Colonic mucosa (tissue), 4 donors: ENCODE data around the gene EPSTI1. TPM values are rescaled to one million over a fixed set of nuclear protein-coding genes. Genes with fewer than 3 reads are reported as not detected.
"Not testable (repeated sequence)": the region's sequence is repeated elsewhere in the genome, so short reads cannot be mapped to it uniquely, and the experiment has no call there.

ENCODE experiments used
- DNase-seq: peaks from one replicate; pipeline ENCODE4 v3.0.0-alpha.2; 2020
- H3K27ac ChIP-seq: fragments of 200-600 bp; one replicate; pipeline ENCODE4 v1.8.0; 2021
- H3K27me3 ChIP-seq: fragments of 200-600 bp; one replicate; pipeline ENCODE4 v1.8.0; 2021
- H3K36me3 ChIP-seq: fragments of 200-600 bp; one replicate; pipeline ENCODE4 v1.8.0; 2021
- H3K4me1 ChIP-seq: fragments of 200-600 bp; one replicate; pipeline ENCODE4 v1.8.0; 2021; ENCODE audit warnings: mild to moderate bottlenecking
- H3K4me3 ChIP-seq: fragments of 200-600 bp; one replicate; pipeline ENCODE4 v1.8.0; 2021
- H3K9ac ChIP-seq, 2 donors: one replicate each; pipeline ENCODE4 v1.7.0; 2013; ENCODE audit warnings: control low read depth in 2 of 2, low read depth in 2 of 2, low read length in 2 of 2
- H3K9me3 ChIP-seq: fragments of 200-600 bp; one replicate; pipeline ENCODE4 v1.8.0; 2021
- intact Hi-C: fragments of 100-400 bp; cut with DNase I; formaldehyde crosslinking; loops from one replicate; pipeline ENCODE4 v1.14.1; 2022
- total RNA-seq, 2 donors: library from RNA; stranded (reverse); fragmentation: NEBNext Ultra II Directional in 1 of 2; extraction: Animal tissue kit (Norgen Biotek cat#: 25700) in 1 of 2; gene quantifications; one replicate each; pipeline ENCODE4 v1.2.1, GENCODE V29; 2021
- TF ChIP-seq, protein P1 (sequence below): fragments of 200-600 bp; IDR thresholded peaks from one replicate; pipeline ENCODE4 v1.8.0; 2022; ENCODE audit warnings: antibody characterized with exemption, mild to moderate bottlenecking
- donor health status: healthy.
- donor health status: DM: no; HTN: no; CAD: no.
- donor health status: DM: no; HTN: no; CAD: no.

EPSTI1 gene
- total RNA-seq, 2 donors from 2014 or later, result 5.4 to 16.8 TPM

DNA sequence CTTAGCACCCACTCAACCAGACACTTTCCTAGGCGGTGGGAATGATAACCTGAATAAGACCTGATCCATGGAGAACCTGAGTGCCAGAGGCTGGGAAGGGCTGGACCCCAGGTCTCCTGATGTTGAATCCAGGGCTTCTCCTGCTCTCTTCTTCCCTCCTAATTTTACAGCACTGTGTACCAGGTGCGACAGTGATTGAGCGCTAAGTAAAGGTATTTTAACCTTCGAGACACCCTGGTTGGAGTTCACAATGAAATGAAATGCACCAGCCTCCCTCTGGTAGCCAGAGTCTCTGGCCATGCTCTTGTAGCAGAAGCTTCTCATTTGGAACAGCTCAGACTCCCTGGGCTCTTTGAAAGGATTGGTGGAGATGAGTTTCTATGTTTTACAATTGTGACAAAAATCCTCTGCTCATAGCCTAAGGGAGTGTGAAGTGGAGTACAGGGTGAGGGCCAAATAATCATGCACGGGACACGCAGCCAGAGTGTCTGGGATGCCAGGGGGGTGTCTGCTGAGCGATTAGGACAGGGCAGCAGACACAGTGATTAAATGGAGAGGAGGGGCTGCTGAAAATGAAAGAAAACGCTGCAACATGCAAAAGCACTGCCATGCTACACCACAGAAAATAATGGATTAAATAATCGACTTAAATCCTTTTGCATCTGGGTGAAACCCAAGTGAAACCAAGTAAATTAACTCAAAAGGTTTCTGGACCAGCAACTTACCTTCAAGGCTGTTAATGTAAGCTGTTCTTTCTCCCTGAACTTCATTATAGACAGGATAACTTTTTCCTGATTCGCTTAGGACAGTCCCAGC, 126.9 kb downstream of the EPSTI1 start:
- Histone ChIP-seq H3K36me3 (no peaks in the 10 kb centered on the region), H3K27ac (no peak overlapping the region), H3K27me3 (no peaks in the 10 kb centered on the region), H3K9me3 (no peaks in the 10 kb centered on the region), H3K4me3 (no peak overlapping the region), H3K4me1 (no peaks in the 10 kb centered on the region), H3K9ac (no peak overlapping the region)
- TF ChIP-seq, protein P1, sequence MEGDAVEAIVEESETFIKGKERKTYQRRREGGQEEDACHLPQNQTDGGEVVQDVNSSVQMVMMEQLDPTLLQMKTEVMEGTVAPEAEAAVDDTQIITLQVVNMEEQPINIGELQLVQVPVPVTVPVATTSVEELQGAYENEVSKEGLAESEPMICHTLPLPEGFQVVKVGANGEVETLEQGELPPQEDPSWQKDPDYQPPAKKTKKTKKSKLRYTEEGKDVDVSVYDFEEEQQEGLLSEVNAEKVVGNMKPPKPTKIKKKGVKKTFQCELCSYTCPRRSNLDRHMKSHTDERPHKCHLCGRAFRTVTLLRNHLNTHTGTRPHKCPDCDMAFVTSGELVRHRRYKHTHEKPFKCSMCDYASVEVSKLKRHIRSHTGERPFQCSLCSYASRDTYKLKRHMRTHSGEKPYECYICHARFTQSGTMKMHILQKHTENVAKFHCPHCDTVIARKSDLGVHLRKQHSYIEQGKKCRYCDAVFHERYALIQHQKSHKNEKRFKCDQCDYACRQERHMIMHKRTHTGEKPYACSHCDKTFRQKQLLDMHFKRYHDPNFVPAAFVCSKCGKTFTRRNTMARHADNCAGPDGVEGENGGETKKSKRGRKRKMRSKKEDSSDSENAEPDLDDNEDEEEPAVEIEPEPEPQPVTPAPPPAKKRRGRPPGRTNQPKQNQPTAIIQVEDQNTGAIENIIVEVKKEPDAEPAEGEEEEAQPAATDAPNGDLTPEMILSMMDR, result no peak
- DNase-seq, result no peak
- intact Hi-C loops, result no loop called here

DNA sequence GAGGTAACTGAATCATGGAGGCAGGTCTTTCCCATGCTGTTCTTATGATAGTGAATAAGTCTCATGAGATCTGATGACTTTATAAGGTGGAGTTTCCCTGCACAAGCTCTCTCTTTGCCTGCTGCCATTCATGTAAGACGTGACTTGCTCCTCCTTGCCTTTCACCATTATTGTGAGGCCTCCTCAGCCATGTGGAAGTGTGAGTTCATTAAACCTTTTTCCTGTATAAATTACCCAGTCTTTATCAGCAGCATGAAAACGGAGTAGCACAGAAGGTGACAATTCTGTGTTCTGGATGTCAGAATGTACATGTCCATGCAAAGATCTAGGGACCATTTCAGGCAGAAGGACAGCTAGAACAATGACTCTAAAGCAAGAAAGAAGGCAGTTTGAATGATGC, 129.7 kb downstream of the EPSTI1 start:
- DNase-seq, intact Hi-C loops, H3K4me3 ChIP-seq, H3K4me1 ChIP-seq, H3K27ac ChIP-seq, H3K27me3 ChIP-seq, H3K9ac ChIP-seq, H3K9me3 ChIP-seq, H3K36me3 ChIP-seq: not testable (repeated sequence)

DNA sequence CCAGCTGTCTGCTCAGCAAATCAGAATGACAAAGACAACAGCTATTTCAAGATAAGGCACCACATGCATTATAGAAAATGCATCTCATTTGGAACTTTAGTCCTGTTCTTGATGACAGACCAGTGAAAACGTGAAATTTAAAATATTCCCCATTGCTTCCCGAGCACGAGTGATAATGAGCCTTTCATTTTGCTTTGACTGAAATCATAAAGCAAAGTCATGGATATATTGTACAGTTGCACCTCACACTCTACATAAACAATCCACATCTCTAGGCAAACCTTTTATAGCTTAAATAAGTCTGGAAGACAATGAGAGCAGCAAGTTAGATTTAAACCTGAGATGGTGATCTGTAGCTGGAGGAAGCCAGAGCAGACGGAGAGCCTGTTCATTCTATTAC, 131.6 kb downstream of the EPSTI1 start:
- Histone ChIP-seq H3K4me3 (no peak overlapping the region), H3K4me1 (no peaks in the 10 kb centered on the region), H3K27me3 (no peaks in the 10 kb centered on the region), H3K9ac (no peak overlapping the region), H3K36me3 (no peaks in the 10 kb centered on the region), H3K27ac (no peak overlapping the region), H3K9me3 (no peaks in the 10 kb centered on the region)
- TF ChIP-seq, protein P1, result no peak
- no peak for DNase-seq
- intact Hi-C loops, result no loop called here

DNA sequence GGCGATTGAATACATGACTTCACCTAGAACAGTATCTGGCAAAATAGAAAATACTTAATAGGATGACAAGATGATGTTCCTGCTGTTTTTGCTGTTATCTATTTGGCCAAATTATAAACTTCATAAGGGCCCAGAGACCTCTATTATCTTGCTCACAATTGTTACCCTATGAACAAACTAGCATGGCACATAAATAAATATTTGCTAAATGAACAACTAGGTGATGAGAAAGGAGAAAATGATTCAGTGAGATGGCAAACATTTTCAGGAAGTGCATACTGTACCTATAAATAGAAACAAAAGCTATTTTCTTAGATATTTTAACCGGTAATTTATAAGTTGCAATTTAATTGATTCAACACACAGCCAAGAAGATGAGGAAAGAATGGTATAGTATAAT, 132.3 kb downstream of the EPSTI1 start:
- Histone ChIP-seq H3K27ac (no peak overlapping the region), H3K9ac (no peak overlapping the region), H3K27me3 (no peaks in the 10 kb centered on the region), H3K36me3 (no peaks in the 10 kb centered on the region), H3K4me1 (no peaks in the 10 kb centered on the region), H3K4me3 (no peak overlapping the region), H3K9me3 (no peaks in the 10 kb centered on the region)
- TF ChIP-seq, protein P1, result no peak
- intact Hi-C loops, result no loop called here
- DNase-seq, result no peak

DNA sequence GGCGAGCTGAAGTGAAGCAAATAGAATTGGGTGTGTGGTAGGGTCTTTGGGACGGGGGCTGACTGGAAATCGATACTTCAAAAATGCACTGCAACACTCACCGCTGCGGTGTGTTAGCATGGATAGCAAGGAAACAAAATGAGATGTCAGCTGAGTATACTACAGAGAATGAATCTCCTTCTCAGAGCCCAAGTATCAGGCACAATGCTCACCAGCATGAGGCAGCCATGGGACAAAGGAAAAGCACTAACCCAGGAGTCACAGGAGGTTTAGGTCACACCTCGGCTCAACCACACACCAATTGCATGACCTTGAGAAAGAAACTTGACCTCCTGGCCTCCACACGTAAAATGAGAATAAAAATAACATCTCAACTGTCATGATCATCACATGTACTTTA, 136.6 kb downstream of the EPSTI1 start:
- no peak overlapping the region for H3K4me3 ChIP-seq
- no peaks in the 10 kb centered on the region for H3K9me3 ChIP-seq
- intact Hi-C loops, result no loop called here
- H3K9ac ChIP-seq, result no peak overlapping the region
- TF ChIP-seq, protein P1, result no peak
- H3K4me1 ChIP-seq, result no peaks in the 10 kb centered on the region
- no peak overlapping the region for H3K27ac ChIP-seq
- DNase-seq, result no peak
- H3K36me3 ChIP-seq, result no peaks in the 10 kb centered on the region
- H3K27me3 ChIP-seq, result no peaks in the 10 kb centered on the region

DNA sequence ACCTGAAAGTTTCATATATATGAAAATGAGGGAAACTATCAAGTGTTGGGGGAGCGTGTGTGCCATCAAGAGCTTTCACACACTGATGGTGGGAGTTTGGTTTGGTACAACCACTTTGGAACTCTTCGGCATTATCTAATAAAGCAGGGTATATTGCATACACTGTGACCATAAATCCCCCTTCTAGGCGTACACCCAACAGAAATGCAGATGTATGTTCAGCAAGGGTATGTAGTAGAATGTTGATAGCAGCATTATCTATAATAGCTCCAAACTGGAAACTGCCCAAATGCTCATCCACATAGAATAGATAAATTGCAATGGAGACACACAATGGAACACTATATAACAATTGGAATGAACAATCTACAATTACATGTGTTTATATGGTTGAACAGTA, 139.9 kb downstream of the EPSTI1 start:
- intact Hi-C loops, result no loop called here
- TF ChIP-seq, protein P1, result no peak
- H3K27me3 ChIP-seq, result no peaks in the 10 kb centered on the region
- H3K4me1 ChIP-seq, result no peaks in the 10 kb centered on the region
- no peaks in the 10 kb centered on the region for H3K36me3 ChIP-seq
- H3K9me3 ChIP-seq, result no peaks in the 10 kb centered on the region
- no peak overlapping the region for H3K9ac ChIP-seq
- no peak for DNase-seq
- H3K27ac ChIP-seq, result no peak overlapping the region
- no peak overlapping the region for H3K4me3 ChIP-seq
